CD4-positive, alpha-beta T cell treated with Interleukin-1 beta for 1 hour (primary cell): Measurements from ENCODE around the gene LSM8.
"Not testable (repeated sequence)": the region's sequence is repeated elsewhere in the genome, so short reads cannot be mapped to it uniquely, and the experiment has no call there.

Source experiments
- DNase-seq, 2 donors: peaks; one replicate each; pipeline ENCODE4 v3.0.0-alpha.2; 2020 to 2022

Gene LSM8

DNA sequence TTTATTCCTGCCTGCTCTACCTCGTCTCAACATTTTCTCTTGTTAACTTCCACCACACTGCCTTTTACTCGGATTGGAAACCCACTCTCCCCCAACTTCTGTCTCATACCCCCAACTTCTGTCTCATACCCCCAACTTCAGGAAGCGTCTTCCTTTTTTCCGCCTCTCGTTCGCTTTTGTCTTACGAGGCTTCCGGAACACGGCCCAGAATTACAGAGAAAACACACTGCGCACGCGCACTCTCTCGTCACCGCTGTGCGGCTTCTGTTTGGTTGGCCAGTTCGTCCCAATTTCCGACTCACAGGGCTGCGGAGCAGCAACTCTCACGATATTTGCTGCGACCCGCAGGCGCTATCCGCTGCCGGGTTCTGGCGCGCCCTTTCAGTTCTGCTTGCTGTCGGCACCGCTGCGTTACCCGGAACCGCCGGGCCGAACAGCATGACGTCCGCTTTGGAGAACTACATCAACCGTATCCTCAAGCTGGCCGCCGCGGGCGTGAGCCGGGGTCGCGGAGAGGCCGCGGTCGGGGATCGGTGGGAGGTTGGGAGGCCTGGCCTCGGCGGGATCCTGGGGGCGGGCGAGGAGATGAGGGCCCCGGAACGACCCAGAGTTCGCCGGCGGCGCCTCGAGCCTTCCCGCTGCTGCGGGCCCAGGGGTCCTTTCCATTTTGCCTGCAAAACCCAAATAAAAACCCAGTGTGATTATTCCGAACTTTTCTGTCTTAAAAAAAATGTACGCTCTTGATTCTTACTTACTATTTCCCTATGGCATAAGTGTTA is at the start of gene LSM8:
TSS of gene LSM8 (plus strand) at position 379 of the 779 bp plus-strand sequence. CDS start at position 439, 60 bp downstream.
- DNase-seq: peak; percentile 98

DNA sequence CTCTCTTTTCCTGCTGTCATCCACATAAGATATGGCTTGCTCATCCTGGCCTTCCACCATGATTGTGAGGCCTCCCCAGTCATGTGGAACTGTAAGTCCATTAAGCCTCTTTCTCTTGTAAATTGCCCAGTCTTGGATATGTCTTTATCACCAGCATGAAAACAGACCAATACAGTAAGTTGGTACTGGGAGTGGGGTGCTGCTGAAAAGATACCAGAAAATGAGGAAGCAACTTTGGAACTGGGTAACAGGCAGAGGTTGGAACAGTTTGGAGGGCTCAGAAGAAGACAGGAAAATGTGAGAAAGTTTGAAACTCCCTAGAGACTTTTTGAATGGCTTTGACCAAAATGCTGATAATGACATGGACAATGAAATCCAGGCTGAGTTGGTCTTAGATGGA is 49.5 kb upstream of the LSM8 start:
- not testable (repeated sequence) for DNase-seq

DNA sequence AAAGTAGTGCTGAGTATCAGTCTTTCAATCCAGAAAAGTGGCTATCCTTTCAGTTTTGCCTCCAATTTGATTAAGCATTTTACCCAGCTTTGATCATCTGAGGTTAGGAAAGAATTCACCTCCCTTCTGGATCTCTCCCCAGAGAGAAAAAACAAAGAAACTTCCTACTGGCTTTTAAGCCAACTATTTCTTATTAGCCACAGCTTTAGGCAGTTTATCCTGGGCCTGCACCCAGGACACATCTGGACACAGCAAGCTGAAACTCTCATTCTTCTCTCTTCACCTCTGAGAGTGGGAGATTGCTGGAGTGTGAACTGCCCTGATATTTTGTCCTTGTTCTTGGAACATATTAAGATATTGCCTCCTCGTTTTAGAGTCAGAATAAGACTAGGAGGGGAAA is 43.5 kb upstream of the LSM8 start:
- no peak for DNase-seq

DNA sequence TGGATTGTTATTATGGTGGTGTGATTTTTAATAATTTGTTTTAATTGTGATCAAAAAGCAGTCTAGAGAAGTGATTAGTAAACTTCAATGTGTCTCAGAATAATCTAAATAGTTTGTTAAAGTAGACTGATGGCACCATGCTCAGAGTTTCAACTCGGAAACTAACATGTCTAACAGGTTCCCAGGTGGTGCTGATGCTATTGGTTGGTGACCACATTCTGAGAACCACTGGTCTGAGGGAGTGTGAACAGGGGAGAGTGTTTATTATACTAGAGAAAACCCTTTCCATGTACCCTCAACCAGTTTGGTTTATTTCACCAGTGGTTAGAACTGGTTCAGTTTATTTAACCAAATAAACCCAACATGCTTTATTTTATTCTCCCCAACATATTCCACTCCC is 42.0 kb upstream of the LSM8 start:
- no peak for DNase-seq

DNA sequence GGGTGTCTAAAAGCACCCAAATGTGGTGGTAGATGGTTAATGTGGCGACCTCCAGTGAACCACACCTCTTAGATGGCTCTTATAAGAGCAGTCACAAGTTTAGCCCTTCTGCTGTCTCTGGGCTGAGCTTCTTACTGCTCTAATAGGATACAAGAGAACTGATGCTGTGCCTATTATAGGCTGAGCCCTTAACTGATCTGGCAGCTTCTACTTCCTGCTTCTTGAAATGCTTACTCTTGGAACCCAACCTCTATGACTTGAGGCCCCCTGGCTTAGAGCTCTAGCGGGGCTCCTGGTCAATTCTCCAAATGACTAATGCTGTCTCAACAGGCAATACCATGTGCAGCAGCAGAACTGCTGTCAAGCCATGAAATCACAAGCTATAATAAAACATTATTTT is 35.0 kb upstream of the LSM8 start:
- DNase-seq: no peak

DNA sequence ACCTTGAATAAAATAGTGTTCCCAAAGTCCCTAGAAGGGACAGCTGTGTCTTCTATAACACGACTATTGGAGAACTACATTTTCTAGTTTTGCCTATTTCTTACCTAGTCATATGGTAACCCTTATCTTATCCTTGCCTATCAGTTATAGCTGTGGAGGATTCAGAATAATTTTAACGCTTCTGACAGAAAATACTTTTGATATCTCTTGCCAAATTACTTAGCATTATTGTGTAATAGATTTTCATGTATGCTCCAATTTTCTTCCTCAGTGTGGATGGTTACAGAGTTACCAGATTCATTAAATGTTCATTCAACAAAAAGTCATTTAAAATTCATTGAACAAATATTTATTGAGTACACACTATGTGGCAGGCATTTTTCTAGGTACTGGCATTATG is 34.6 kb upstream of the LSM8 start:
- no peak for DNase-seq

DNA sequence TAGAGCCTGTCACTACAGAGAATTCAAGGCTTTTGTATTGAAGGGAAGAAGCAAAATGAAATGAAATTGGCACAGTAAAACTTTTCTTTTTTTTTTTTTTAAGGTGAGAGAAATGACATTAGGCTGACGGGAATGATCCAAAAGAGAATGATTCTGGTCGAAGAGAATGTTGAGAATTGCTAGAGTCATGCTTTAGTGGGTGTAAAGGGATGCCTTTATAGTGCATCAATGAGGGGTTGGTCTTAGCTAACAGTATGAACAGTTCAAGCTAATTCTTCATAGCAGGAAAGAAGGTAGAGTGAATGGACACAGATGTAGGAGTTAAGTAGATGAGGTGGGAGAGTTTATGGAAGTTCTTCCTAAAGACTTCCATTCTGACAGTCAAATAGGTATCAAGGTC is 32.3 kb upstream of the LSM8 start:
- no peak for DNase-seq

DNA sequence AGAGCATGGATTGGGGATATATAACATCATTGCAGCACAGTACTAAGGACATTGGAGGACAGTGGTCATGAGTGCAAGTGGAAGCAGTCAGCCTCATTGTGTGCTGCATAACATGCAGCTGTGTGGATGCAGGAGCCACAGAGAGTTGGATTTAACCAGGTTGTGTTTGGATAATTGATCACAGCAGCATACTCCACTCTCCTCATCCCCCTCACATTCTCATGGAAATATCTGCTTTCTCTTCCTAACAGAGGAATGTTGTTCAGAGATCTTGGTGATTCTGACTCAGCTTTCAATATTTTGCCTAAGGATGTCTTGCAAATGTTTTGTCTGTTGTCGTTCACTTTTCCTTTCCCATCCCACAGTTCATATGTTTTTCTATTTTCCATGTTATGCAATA is 31.8 kb upstream of the LSM8 start:
- DNase-seq: no peak

DNA sequence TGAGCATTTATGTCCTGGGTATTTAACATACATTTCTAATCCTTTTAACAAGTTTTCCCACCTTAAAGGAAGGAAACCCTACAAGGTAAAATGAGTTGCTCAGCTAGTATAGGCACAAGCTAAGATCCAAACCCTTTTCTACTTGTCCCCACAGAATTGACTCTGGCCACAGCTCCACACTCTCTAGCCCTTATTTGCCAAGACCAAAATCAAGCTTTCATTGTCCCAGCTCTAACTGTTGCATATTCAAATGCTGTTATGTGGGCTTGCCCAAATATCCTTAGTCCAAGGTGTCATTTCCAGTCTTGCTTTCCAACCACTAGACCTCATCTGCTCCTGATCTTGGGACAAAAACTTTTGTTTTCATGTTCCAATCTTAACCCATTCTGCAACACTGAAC is 31.3 kb upstream of the LSM8 start:
- no peak for DNase-seq

GRCh38 chr7:118153551-118154177 is 30.3 kb upstream of the LSM8 start:
- peak; percentile 3 to 42 for DNase-seq

- DNase-seq: no peak
These were observed 25.2 kb upstream of the LSM8 start for GRCh38 chr7:118158766-118159165.

DNA sequence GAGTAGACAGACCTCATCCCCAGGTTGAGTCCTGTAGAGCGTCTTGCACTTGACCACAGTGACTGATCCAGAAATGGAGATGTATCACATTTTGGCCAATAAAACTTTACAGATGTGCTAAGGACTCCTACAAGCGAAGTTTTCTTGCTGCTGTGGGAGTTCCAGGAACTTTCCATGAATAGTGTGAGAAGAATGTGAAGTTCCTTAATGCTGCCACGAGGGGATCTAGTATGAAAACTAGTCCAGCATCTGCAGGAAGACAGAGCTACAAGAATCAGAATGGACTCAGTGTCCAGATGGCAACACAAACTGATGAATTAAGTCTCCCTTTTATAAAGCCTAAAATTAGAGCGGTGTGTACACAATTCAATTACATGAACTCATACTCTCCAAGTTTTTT is 14.8 kb upstream of the LSM8 start:
- no peak for DNase-seq

DNA sequence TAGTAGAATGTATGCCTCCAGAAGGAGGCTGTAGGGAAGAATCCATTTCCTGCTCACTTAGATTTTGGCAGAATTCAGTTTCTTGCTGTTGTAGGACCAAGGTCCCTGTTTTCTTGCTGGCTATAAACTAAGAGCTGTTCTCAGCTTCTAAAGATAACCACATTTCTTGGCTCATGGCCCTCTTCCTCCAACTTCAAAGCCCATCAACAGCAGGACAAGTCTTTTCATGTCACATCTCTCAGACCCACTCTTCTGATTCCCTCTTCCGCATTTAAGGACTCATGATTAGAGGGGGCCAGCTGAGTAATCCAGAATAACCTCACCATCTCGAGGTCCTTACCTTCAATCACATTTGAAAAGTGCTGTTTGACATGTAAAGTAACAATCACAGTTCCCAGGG is 8.2 kb upstream of the LSM8 start:
- no peak for DNase-seq

DNA sequence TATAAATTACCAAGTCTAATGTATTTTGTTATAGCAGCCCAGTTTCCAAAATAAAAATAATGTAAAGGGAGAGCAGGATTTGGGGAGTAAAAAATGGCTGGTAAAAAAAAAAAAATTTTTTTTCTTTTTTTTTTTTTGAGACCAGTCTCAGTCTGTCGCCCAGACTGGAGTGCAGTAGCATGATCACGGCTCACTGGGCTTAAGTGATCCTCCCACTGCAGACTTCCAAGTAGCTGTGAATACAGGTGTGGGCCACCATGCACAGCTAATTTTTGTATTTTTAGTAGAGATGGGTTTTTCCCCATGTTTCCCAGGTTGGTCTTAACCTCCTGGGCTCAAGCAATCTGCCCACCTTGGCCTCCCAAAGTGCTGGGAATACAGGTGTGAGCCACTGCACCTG is 4.8 kb upstream of the LSM8 start:
- no peak for DNase-seq

- no peak for DNase-seq
These were observed 1.2 kb upstream of the LSM8 start for GRCh38 chr7:118182593-118183427.

- no peak for DNase-seq
These were observed 557 bp upstream of the LSM8 start for GRCh38 chr7:118183428-118183785.

GRCh38 chr7:118184565-118184940 is 589 bp downstream of the LSM8 start:
- DNase-seq: no peak

- DNase-seq: no peak
These were observed 1.3 kb downstream of the LSM8 start for GRCh38 chr7:118185163-118185860.

DNA sequence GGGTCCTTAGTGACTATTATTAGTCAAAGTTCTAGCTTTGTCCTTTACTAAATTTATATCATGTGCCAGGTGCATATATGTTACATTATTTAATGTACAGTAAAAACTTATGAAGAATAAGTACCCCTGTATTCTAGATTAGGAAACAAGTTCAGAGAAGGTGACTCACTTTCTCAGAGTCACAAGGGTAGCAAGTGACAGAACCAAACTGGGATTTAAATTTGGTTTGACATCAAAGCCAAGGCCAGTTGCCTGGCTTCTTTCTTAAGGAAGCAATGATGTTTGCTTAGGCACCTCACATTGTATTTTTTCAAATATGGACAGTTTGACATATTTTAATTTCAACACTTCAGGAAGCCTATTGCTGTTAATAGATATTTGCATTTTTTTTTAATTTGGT is 2.5 kb downstream of the LSM8 start:
- DNase-seq: no peak

DNA sequence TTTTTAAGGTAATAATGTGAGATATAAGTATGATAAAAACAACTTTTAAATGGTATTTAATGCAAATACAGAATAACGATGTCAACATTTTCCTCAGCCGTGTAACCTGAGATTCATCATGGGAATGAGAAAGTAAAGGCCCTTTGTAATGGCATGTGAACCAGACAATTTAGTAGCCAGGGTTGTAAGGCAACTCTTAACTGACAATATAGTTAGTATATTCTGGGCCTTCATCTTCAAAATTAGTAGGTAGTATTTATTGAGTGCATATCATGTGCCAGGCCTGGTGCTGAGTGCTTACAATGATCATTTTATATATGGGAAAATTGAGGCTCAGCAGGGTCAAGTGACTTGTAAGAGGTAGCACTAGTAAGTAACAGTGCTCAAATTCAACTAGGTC is 10.6 kb downstream of the LSM8 start:
- DNase-seq: no peak

DNA sequence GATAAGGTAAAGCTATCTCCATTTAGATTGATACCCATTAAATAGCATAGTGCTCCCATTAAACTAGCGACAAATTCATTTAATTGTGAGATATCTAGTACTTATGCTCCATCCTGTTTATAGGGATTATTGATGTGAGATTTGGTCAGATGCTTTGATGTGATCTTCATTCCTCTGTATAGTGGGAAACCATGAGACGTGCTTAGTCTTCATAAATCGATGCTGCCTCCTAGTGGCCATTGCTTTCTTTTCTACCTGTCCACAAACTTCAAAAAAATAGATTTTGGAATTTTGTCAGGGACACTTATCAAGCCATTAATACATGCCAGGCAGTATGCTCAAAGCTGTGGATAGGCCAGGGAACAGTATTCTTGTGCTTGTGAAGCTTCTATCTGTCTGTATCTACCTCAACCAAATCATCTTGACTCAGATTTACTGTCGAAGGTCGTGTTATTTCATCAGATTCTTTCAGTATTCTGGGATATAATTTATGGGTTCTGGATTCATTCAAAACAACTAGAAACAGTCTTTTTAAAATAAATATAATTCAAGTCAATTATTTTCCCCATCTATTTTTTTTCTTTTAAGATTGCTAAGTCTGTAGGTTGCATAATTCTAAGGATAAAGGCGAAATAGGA is 12.0 kb downstream of the LSM8 start:
- DNase-seq: peak; percentile 24 to 63

DNA sequence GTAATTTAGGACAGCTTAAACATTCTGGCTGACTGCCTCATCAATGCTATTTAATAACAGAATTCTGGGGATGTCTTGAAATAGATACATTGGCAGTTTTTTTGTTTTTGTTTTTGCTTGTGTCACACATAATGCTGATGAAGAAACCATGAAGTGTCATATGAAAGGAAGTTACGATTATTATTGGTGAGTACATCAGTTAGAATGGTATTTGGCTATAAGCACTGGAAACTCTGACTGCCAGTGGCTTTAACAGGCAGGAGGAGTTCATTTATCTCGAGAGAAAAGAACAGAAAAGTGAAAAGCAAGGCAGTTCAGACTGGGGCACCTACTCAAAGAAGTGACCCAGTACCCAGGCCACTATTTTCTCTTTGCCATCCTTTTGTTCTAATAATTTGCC is 18.1 kb downstream of the LSM8 start:
- DNase-seq: no peak
